A204.1 (cell line): ENCODE data around the gene SF3B5.
"Not testable (repeated sequence)": the region's sequence is repeated elsewhere in the genome, so short reads cannot be mapped to it uniquely, and the experiment has no call there.

Experiments
- FAIRE-seq: peaks from 2 replicates; lab custom pipeline; 2012; peaks lifted over from hg19 to GRCh38; lab: Jason Lieb, UNC

The SF3B5 gene

DNA sequence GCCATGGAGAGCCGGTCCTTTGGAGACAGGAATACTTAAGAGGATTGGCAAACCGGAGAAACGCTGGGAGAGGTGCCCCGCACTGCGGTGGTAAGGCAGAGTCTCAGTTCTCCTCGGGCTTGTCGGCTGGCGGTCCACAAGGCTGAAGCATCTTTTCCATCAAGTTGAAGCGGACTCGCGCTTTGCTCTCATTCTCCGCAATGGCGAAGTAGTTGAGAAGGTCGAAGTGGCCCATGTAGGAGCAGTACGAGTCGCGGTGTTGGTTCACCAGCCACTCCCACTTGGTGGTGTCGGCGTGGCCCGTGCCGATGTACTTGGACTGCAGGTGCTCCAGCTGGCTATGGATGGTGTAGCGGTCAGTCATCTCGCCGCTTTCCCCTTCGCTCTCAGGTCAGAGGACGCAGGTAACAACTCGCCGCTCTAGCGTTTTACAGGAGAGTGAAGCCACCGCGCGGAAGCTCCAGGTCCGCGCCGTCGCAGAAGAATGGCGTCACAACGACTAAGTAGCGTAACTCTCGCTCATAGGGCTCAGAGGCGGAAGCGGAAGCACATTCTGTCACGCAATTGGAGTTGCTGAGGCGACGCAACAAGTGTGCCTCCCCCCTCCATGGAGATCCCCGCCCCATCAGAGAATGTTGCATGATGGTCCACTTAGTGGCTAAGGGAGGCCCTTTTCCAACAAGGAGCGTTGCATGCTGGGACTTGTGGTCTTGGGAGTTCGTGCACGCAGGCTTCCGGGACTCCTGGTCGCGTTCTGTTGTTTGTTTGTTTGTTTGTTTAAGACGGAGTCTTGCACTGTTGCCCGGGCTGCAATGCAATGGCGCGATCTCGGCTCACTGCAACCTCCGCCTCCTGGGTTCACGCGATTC, at the start of gene SF3B5:
SF3B5 (minus strand) TSS at position 440 of the 869 bp plus-strand sequence; CDS start at position 364, 76 bp downstream.
- peak; percentile 98 for FAIRE-seq

DNA sequence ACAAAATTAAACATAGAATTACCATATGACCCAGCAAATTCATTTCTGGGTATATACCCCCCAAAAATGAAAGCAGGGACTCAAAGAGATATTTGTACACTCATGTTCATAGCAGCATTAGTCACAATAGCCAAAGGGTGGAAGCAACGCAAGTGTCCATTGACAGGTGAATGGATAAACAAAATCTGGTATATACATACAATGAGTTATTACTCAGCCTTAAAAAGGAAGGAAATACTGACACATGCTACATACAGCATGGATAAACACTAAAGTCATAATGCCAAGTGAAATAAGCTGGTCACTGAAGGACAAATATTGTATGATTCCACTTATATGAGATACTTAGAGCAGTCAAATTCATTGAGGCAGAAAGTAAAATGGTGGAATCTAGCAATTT, 49.6 kb upstream of the SF3B5 start:
- no peak for FAIRE-seq

DNA sequence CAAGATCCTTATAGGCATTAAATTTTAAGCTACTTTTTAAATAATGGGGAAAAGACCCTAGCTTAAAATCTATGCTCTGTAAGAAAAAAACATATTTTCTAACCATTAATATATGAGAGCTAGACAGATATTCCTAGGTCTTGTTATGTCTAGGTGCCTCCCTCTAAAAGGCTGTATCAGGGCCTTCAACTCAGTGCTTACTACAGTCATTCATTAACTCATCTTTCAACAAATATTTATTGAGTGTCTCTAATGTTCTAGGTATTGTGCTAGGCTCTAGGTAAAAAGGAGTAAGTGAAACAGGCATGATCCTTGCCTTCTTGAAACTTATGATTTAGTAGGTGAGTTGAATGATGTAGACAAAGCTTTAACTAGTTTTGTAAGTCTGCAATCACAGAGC, 48.5 kb upstream of the SF3B5 start:
- no peak for FAIRE-seq

DNA sequence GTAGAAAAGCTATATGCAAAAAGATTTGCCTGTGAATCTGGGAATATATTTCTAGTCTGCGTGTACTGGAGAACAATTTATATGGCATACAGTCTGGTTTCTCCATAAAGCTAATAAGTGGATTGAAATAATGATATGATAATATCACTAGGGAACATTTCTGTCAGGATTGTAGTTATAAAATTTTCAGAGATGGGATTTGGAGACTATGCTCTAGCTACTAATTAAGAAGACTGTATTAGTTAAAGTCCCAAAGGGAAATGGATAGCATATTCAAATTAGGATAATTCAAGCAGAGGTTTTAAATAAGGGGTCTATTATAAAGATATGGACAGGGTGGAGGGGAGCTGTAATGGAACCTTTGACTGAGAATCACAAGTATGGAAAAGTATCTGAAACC, 47.7 kb upstream of the SF3B5 start:
- FAIRE-seq: no peak

DNA sequence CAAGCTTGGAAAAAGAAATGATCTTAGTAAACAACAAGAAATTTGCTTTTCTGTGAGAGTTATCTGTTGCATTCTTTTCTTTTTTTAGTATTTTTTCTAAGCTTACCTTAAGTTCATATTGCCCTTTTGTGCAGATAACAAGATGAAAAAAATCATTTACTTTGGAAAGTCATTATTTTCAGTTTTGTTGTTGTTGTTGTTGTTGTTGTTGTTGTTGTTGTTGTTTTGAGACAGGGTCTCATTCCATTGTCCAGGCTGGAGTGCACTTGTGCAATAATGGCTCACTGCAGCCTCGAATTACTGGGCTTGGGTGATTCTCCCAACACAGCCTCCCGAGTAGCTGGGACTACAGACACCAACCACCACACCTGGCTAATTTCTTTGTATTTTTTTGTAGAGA, 46.1 kb upstream of the SF3B5 start:
- FAIRE-seq: no peak

DNA sequence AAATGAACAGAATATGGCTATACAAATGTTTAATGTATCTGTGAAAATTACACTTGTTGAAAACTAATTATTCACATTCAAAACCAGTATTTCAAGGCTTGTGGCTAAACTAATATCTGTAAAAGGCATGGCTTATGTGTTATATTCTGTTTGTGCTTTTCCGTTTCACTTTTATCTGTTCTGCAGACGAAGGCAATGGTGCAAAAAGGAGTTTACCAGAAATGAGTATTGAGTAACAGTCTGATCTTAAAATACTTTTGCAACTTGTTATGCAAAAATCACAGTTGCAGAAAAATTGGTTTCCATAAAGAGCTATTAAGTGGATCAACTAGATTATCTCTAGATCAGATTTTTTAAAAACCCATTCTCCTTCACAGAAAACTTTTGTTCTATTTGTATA, 45.5 kb upstream of the SF3B5 start:
- FAIRE-seq: no peak

DNA sequence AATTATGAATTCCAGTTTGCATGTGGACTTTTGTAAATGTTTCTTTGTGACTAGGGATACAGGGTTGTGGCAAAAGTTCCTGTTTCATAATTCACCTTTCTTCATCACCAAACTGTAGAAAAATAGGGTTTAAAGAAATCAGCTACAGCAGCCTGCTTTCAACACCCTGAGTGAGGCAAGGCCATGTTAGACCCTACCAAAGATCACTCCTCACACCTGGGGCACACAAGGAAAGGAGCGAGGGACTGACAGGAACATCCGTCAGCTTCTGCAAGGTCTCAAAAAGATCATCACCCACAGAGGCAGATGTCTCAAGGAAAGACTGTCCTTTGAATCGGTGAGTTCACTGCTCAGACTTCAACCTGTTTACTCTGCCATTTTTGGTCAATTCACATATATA, 44.4 kb upstream of the SF3B5 start:
- FAIRE-seq: no peak

DNA sequence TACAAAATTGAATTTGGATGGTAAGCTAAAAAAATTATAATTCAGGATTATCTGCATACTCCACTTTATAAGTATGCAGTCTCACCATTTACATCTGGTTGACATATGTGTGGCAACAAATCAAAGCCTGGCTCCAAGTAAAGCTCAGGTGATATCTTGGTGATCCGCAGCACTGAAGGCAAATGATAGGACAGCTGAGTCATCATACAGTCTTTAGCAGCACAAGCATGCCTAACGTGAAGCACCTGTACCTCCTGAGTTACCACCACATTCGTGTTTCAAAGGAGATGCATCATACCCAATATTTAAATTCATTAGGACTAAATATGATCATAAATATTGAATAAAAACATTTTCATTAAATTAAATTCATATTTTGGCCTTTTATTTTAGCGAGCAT, 43.2 kb upstream of the SF3B5 start:
- FAIRE-seq: no peak

DNA sequence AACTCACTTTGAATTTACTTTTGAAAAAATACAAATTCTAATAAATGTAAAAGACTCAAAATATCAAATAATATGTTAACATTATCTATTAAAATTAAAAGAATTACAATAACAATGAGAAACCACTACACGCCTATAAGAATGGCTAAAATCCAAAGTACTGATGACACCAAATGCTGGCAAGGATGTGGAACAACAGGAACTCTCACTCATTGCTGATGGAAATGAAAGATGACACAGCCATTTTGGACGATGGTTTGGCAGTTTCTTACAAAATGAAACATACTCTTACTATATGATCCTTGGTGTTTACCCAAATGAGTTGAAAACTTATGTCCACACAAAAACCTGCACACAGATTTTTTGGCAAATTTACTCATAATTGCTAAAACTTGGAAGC, 39.4 kb upstream of the SF3B5 start:
- no peak for FAIRE-seq

DNA sequence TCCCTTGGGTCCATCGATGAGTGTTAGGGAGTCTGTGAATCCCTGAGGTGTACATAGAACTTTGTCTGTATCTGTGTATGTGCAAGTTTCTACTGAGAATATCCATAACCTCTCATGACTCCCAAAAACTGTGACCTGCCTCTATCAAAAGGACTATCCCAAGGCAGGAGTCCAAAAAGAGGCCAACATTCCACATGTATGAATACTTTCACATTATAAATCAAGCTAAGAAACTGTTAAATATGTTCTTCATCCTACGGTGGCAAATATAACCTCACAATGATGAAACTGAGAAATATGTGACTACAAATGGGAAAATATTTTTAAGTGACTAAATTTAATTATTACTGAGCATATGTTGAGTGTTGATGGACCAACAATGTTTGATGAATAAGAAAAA, 38.8 kb upstream of the SF3B5 start:
- FAIRE-seq: no peak

DNA sequence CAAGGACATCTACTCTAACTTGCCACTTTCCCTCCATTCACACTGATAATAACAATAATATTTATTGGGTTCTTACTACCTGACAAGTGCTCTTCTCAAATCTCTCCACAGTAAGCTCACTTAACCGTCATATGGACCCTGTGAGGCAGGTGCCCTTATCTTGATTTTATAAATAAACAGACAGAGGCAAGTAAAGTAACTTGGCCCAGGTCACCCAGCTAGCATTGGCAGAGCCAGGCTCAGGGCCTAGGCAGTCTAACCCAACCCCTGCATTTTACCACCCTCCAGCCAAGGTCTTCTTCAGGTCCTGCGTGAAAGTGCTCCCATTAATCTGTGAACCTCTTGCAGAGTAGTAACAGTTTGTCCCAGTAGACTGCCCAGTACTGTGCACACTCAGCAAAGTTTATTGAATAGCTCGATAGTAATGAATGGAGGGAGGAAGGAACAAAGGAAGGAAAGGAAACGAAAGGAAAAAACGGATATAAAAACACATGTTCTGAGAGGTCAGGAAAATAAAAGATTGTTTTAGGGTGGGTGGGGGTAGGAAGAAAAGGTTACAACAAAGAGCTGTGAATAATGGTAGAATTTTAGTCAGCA, 38.0 kb upstream of the SF3B5 start:
- FAIRE-seq: no peak

DNA sequence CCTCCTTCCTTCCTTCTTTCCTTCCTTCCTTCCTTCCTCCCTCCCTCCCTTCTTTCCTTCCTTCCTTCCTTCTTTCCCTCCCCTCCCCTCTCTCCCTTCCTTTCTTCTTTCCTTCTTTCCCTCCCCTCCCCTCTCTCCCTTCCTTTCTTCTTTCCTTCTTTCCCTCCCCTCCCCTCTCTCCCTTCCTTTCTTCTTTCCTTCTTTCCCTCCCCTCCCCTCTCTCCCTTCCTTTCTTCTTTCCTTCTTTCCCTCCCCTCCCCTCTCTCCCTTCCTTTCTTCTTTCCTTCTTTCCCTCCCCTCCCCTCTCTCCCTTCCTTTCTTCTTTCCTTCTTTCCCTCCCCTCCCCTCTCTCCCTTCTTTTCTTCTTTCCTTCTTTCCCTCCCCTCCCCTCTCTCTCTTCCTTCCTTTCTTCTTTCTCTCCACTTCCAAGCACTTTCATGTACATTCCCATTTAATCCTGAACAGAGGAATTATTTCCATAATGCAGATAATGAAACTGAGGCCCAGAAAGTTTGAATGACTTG, 36.9 kb upstream of the SF3B5 start:
- FAIRE-seq: not testable (repeated sequence)

DNA sequence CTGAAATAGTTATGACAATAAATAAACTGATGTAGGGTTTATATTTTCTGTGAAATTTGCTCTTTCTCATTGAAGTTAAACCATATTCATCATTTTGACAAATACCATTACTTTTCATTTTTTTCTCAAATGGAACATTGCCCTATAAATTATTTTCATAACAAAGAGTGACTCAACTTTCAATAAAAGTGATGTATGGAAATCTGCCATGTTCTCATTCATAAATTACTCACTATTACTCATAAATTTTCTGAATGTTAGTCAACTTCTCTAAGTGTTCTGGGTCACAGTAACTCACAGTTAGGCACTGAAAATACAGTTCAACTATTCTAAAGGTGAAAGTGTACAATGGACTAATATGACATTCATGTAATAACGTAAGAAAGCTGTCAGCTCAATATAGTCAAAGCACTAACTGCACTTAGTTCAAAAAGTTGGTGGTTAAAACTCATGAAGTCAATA, 35.9 kb upstream of the SF3B5 start:
- FAIRE-seq: no peak

DNA sequence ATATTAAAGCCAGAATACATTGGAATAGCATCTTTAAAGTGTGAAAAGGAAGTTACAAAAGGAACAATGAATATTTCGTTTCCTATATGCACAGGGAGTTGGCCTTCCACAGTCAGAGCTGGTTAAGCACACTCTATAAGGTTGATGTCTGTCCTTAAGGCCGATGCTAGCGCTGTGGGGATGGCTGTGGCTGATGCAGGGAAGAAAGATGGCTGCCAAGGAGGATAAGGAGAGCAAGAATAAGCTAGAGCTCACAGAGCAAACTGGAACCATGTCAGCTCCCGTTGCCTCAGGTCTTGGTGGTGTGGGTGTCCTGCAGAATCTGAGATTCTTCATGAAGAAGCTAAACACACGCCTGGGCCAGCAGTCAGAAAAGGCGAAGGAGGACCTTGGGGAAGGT, 34.1 kb upstream of the SF3B5 start:
- no peak for FAIRE-seq

DNA sequence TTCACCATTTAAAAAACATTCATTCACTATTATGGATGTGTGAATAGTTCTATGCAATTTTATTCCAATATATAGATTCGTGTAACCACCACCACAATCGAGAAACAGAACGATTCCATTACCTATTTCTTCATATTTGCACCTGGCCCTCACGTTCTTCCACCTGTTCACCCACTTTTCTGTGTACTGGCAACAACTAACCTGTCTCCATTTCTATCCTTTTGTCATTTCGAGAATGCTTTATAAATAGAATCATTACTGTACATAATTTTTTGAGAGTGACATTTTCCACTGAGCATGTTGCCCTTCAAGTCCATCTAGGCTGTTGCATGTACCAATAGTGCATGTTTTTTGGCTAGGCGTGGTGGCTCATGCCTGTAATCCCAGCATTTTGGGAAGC, 31.7 kb upstream of the SF3B5 start:
- no peak for FAIRE-seq

DNA sequence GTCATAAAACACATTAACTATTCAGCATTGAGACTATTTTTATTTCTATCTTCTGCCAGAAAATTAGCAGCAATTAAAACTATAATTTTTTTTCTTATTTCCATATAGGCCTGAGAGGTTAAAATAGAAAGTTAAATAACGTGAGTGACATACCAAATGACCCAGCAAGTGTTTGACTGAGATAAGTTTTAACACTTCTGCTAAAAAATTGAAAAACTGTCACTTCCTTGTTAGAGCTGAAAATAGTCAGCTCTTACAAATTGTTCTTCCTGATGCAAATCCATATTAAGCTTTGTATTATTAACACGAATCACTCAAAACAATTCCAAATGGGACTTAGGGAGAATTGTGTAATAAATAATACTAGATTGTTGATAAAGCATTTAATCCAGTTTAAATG, 28.5 kb upstream of the SF3B5 start:
- FAIRE-seq: no peak

DNA sequence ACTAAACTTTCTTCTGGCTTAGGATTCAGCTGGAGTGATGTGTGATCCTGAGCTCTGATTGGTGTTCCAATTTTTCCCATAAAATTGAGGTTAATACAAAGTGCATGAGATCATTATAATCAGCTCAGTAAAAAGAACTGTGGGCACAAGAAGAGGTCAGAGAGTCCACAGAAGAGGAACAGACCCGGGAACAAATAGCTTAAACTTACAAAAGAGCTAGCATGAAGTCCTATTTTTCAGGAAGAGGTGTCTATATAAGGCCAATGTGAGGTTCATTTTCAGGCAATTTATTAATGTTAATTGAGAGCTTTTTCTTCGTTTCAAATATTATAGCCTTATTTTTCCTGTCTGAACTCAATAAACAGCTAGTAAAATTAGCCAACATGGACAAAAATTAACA, 28.0 kb upstream of the SF3B5 start:
- FAIRE-seq: no peak

DNA sequence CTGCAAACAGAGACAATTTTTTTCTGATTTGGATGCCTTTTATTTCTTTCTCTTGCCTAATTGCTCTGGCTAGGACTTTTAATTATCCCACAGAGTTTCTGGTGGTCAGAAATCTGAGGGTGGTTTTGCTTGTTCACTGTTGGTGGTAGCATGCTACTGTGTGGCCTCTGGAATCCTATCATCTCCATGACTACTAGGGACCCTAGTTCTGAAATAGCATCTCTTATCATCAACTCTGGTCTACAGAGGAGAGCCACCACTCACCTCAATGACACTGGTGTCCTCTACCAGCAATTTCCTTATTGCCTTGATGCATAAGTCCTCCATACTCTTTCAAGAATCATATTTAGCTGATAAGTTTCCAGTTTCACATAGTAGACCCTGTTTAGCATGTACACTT, 27.5 kb upstream of the SF3B5 start:
- no peak for FAIRE-seq

DNA sequence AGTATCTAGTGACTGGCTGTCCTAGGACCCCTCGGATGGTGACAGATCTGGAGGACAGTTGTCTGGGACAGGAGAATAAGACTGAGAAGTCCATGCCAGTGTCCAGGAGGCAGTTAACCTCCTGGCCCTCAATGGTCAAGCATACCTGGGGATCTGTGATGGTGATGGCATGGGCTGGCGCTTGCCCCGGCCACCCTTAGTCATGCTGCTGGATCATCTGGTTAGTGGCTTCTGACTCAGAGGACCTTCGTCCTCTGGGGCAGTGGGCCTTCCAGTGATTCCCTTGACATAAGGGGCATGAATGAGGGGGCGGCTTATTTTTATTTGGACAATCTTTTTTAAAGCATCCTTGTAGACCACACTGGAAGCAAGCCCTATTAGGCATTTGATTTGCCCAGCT, 24.0 kb upstream of the SF3B5 start:
- FAIRE-seq: no peak

DNA sequence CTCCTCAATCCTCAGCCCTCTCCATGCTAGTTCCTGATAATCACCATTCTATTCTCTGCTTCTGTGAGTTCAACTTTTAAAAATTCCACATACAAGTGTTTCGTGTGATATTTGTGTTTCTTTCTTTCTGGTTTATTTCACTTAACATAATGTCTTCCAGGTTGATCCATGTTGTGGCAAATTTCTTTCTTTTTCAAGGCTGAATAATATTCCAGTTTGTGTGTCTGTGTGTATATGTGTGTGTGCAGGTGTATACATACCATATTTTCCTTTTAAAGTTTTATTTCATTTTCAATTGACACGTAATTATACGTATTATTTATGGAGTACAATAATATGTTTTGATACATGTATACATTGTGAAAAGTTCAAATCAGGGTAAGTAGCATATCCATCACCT, 19.8 kb upstream of the SF3B5 start:
- FAIRE-seq: no peak

DNA sequence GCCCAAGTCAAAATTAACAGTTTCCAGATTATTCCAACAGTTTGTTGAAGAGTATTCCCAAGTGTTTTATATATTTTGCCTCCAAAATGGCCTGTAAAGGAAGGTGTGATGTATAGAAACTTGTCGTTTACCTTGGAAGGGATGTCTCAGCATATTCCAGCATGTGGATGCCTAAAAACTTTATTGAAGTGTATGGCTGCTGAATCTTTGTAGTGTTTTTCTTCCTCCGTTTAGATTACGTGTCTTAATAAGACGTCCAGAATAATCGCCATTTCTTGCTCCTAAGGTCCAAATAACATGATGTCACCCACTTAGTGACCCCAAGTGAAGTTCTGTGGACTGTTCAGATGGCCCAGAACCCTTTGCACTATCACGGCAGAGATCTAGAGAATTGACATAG, 18.0 kb upstream of the SF3B5 start:
- no peak for FAIRE-seq

DNA sequence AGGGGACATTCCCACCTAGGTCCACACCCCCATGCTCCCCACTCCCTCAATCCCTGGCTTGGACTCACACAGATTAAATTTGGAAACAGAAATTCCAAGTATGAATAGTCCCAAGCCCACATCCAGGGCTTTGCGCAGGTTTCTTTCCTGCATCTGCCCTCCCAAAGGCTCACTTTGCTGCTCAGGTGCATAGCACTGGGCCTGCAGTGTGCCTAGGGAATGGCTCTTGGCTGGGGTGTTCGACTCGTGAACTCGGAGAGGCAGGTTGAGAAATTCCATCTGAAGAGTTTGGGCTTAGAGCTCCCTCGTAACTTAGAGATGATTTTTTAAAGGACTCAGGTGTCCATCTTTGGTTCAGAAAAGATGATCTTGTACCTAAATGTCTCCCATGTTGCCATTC, 14.8 kb upstream of the SF3B5 start:
- no peak for FAIRE-seq

DNA sequence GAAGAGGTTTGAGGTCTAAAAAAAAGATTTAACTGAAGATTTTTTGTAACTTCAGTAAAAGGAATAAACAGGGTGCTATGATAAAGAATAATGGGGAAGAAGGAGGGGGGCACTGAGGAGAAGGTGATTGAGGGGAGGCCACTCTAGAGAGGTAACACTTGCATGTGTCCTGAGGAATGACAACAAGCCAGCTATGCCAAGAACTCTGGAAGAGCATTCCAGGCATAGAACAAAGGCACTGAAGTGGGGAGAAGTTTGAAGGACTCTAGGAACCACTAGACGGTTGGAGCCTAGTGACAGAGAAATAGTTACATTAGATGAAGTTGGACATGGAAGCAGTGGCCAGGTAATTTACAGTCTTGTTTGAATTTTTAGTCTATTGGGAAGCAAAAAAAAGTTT, 10.8 kb upstream of the SF3B5 start:
- FAIRE-seq: no peak
